ENCODE data around the gene ABCA1.

ABCA1 gene

GRCh38 chr9:104853683-104854082 lies 74.3 kb downstream of the ABCA1 start:
- TF ChIP-seq MAX (IDR thresholded peaks at IDR 0.05; ENCODE audit: low read depth, low read length): no peak
- TF ChIP-seq POLR2A (IDR thresholded peaks at IDR 0.05; ENCODE audit: extremely low read depth, insufficient read length): no peak
- no peak for TF ChIP-seq MYC (IDR thresholded peaks at IDR 0.05; ENCODE audit: low read depth, low read length)
- no peak for TF ChIP-seq CTCF (IDR thresholded peaks at IDR 0.05; ENCODE audit: low read depth, low read length)
- no peak for DNase-seq (ENCODE audit: low read depth)
- H3K4me3 ChIP-seq (ENCODE audit: low read depth, low read length): no peak overlapping the region

- TF ChIP-seq POLR2A (IDR thresholded peaks at IDR 0.05; ENCODE audit: extremely low read depth, insufficient read length): no peak
- TF ChIP-seq CTCF (IDR thresholded peaks at IDR 0.05; ENCODE audit: low read depth, low read length): no peak
- no peak for TF ChIP-seq MYC (IDR thresholded peaks at IDR 0.05; ENCODE audit: low read depth, low read length)
- no peak for TF ChIP-seq MAX (IDR thresholded peaks at IDR 0.05; ENCODE audit: low read depth, low read length)
- H3K4me3 ChIP-seq (ENCODE audit: low read depth, low read length): no peak overlapping the region
- no peak for DNase-seq (ENCODE audit: low read depth)
These were observed 74.8 kb downstream of the ABCA1 start for GRCh38 chr9:104853159-104853558.

GRCh38 chr9:104851546-104851920 lies 76.4 kb downstream of the ABCA1 start:
- no peak for DNase-seq (ENCODE audit: low read depth)

GRCh38 chr9:104850786-104851545 lies 77.0 kb downstream of the ABCA1 start:
- DNase-seq (ENCODE audit: low read depth): no peak
- TF ChIP-seq MAX (IDR thresholded peaks at IDR 0.05; ENCODE audit: low read depth, low read length) (no peak), CTCF (IDR thresholded peaks at IDR 0.05; ENCODE audit: low read depth, low read length) (no peak), POLR2A (IDR thresholded peaks at IDR 0.05; ENCODE audit: extremely low read depth, insufficient read length) (no peak), MYC (IDR thresholded peaks at IDR 0.05; ENCODE audit: low read depth, low read length) (no peak)
- no peak overlapping the region for H3K4me3 ChIP-seq (ENCODE audit: low read depth, low read length)

More at GRCh38 chr9:104851546-104851920, 76.4 kb downstream of the ABCA1 start:
- no peak overlapping the region for H3K4me3 ChIP-seq (ENCODE audit: low read depth, low read length)
- TF ChIP-seq MAX (IDR thresholded peaks at IDR 0.05; ENCODE audit: low read depth, low read length) (no peak), CTCF (IDR thresholded peaks at IDR 0.05; ENCODE audit: low read depth, low read length) (no peak), MYC (IDR thresholded peaks at IDR 0.05; ENCODE audit: low read depth, low read length) (no peak), POLR2A (IDR thresholded peaks at IDR 0.05; ENCODE audit: extremely low read depth, insufficient read length) (no peak)

GRCh38 chr9:104849023-104849422 lies 78.9 kb downstream of the ABCA1 start:
- TF ChIP-seq POLR2A (IDR thresholded peaks at IDR 0.05; ENCODE audit: extremely low read depth, insufficient read length) (no peak), MAX (IDR thresholded peaks at IDR 0.05; ENCODE audit: low read depth, low read length) (no peak), CTCF (IDR thresholded peaks at IDR 0.05; ENCODE audit: low read depth, low read length) (no peak), MYC (IDR thresholded peaks at IDR 0.05; ENCODE audit: low read depth, low read length) (no peak)
- no peak overlapping the region for H3K4me3 ChIP-seq (ENCODE audit: low read depth, low read length)
- DNase-seq (ENCODE audit: low read depth): no peak

All from NB4 (cell line).